GM18858 (cell line): ENCODE measurements around the gene PRSS2.

Source experiments
- ATAC-seq: cut with Tn5 transposase; IDR thresholded peaks from one replicate; pipeline ENCODE4 v1.9.1; 2021; ENCODE audit not compliant: unreplicated experiment

PRSS2 gene

GRCh38 chr7:142822714-142823113 is 51.9 kb downstream of the PRSS2 start:
- no peak for ATAC-seq
